ENCODE measurements around the gene PDE5A. TPM values are rescaled to one million over a fixed set of nuclear protein-coding genes. Genes with fewer than 3 reads are reported as not detected.

Gene PDE5A
- total RNA-seq, 1 experiment from 2014 or later: 114 TPM

DNA sequence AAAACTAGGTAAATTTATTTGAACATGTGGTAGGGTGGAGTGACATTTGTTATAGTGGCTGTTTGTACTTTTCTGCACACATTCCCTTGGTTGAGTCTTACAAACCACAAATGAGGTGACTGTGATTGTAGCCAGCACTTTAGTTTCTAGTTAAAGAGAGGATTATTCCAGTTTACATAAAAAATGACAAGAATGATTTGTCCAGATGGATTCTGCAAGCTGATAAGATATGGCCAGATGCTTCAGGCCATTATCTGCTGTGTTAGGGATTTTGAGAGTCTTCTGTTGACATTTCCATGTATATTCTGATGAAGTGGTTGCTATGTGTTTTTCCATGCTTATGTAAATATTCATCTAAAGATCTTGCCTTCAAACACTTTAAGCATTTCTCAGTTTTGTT, 31.0 kb upstream of the PDE5A start:
- peaks cover 30% of the 10 kb centered on the region for H3K4me1 ChIP-seq (ENCODE audit: control insufficient read depth, insufficient read depth, low read length)
- peak overlapping the region; percentile 91; the same call in 1 of the 2 replicates for H3K27ac ChIP-seq (ENCODE audit: low read length)
- DNase-seq (ENCODE audit: low read depth, low spot score) (no peak), ATAC-seq (peak; percentile 43; the same call in 1 of the 2 replicates)
- intact Hi-C loops (cut with micrococcal nuclease; ENCODE audit: unreplicated experiment) (no loop called here), in situ Hi-C loops (cut with HindIII; ENCODE audit: low pct_unique_long_range_greater_than_20kb, low sequenced_read_pairs) (no loop called here)
- H3K27me3 ChIP-seq (ENCODE audit: control insufficient read depth, insufficient read depth, low read length): no peaks in the 10 kb centered on the region
- ChIA-PET CTCF (no interaction called here), POLR2A (no interaction called here)
- BruUV-seq (replicated peaks): no TSS peak
- TF ChIP-seq REST (IDR thresholded peaks at IDR 0.05; ENCODE audit: insufficient read depth in 1 of 2, low read depth in 2 of 2, low read length in 1 of 2) (no peak), TCF7L2 (IDR thresholded peaks at IDR 0.05; ENCODE audit: low read depth, low read length) (no peak), POLR2AphosphoS5 (IDR thresholded peaks at IDR 0.05; ENCODE audit: low read depth, low read length) (no peak), SIN3A (IDR thresholded peaks at IDR 0.05; ENCODE audit: borderline replicate concordance, insufficient read depth, low read depth, low read length) (no peak)
- TF ChIP-seq, protein P1, sequence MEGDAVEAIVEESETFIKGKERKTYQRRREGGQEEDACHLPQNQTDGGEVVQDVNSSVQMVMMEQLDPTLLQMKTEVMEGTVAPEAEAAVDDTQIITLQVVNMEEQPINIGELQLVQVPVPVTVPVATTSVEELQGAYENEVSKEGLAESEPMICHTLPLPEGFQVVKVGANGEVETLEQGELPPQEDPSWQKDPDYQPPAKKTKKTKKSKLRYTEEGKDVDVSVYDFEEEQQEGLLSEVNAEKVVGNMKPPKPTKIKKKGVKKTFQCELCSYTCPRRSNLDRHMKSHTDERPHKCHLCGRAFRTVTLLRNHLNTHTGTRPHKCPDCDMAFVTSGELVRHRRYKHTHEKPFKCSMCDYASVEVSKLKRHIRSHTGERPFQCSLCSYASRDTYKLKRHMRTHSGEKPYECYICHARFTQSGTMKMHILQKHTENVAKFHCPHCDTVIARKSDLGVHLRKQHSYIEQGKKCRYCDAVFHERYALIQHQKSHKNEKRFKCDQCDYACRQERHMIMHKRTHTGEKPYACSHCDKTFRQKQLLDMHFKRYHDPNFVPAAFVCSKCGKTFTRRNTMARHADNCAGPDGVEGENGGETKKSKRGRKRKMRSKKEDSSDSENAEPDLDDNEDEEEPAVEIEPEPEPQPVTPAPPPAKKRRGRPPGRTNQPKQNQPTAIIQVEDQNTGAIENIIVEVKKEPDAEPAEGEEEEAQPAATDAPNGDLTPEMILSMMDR (IDR thresholded peaks at IDR 0.05): no peak
- H3K4me3 ChIP-seq (ENCODE audit: low read depth in 2 of 2, low read length in 2 of 2): no peak overlapping the region
- no peaks in the 10 kb centered on the region for H3K36me3 ChIP-seq (ENCODE audit: control insufficient read depth, insufficient read depth, low read length)
- H3K9me3 ChIP-seq (ENCODE audit: control insufficient read depth, insufficient read depth, low read depth, low read length): no peaks in the 10 kb centered on the region

DNA sequence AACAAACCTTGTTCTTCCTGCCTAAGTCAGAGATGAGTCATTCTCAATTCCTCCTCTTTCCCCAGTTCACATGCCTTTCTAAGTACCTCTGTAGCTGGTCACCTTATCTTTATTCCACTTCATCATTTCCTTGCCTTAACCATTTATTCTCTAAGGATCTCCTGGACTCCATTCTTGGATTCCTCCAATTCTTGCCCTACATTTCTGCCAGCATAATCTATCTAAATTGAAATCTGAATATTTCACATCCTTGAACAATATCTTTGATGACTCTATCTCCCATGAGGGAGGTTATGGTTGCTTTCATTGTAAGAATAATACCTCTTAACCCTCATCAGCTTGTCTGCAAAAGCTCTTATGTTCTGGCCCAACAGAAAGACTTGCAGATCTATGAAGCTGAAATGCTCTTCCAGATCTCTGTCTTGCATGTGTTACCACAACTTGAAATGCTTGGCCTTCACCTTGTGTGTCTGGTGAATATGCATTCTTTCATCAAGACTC, 28.6 kb upstream of the PDE5A start:
- CTCF ChIA-PET: no interaction called here
- Histone ChIP-seq H3K4me1 (ENCODE audit: control insufficient read depth, insufficient read depth, low read length) (peaks cover 24% of the 10 kb centered on the region), H3K36me3 (ENCODE audit: control insufficient read depth, insufficient read depth, low read length) (no peaks in the 10 kb centered on the region), H3K9me3 (ENCODE audit: control insufficient read depth, insufficient read depth, low read depth, low read length) (no peaks in the 10 kb centered on the region), H3K27me3 (ENCODE audit: control insufficient read depth, insufficient read depth, low read length) (no peaks in the 10 kb centered on the region), H3K4me3 (ENCODE audit: low read depth in 2 of 2, low read length in 2 of 2) (no peak overlapping the region), H3K27ac (ENCODE audit: low read length) (peak overlapping the region; percentile 91)
- DNase-seq (ENCODE audit: low read depth, low spot score) (no peak), ATAC-seq (peak; percentile 88)
- in situ Hi-C loops (cut with HindIII; ENCODE audit: low pct_unique_long_range_greater_than_20kb, low sequenced_read_pairs): no loop called here
- TF ChIP-seq TCF7L2 (IDR thresholded peaks at IDR 0.05; ENCODE audit: low read depth, low read length) (no peak), SIN3A (IDR thresholded peaks at IDR 0.05; ENCODE audit: borderline replicate concordance, insufficient read depth, low read depth, low read length) (no peak), REST (IDR thresholded peaks at IDR 0.05; ENCODE audit: insufficient read depth in 1 of 2, low read depth in 2 of 2, low read length in 1 of 2) (no peak), POLR2AphosphoS5 (IDR thresholded peaks at IDR 0.05; ENCODE audit: low read depth, low read length) (no peak)
- TF ChIP-seq, protein P1 (IDR thresholded peaks at IDR 0.05): no peak
- POLR2A ChIA-PET: no interaction called here
- intact Hi-C loops (cut with micrococcal nuclease; ENCODE audit: unreplicated experiment): no loop called here
- BruUV-seq (replicated peaks): no TSS peak
